ENCODE measurements around the gene MLH3.
"Not testable (repeated sequence)": the region's sequence is repeated elsewhere in the genome, so short reads cannot be mapped to it uniquely, and the experiment has no call there.

MLH3 gene

GRCh38 chr14:75079521-75079920 lies 28.3 kb upstream of the MLH3 start:
- DNase-seq (ENCODE audit: low spot score in 2 of 2): no peak
- no peaks in the 10 kb centered on the region for H3K27me3 Mint-ChIP-seq
- H3K36me3 Mint-ChIP-seq: peaks cover 8% of the 10 kb centered on the region
- no peak overlapping the region for H3K4me3 Mint-ChIP-seq
- ATAC-seq (ENCODE audit: low read depth): no peak
- no peaks in the 10 kb centered on the region for H3K4me1 Mint-ChIP-seq
- no peak overlapping the region for H3K27ac Mint-ChIP-seq
- no peaks in the 10 kb centered on the region for H3K9me3 Mint-ChIP-seq

DNA sequence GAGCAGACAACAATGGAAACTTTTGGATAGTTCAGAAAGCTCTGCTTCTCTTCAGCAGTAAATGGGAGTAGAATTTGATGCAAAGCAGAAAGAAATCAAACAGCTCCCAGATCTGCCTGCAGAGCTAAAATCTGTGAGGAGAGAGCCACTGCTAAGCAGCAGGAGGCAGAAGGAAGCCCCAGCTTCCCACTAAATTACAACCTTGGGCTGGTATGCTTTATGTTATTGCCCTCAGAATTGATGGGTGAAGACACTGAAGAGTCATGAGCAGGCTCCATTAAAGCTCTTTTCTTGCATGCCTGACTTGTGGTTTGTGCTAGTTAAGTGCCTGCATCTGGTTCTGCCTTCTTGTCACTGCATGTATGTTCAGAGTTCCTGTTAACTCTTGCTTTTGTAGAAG lies 26.5 kb upstream of the MLH3 start:
- no peak overlapping the region for H3K27ac Mint-ChIP-seq
- no peaks in the 10 kb centered on the region for H3K9me3 Mint-ChIP-seq
- no peak overlapping the region for H3K4me3 Mint-ChIP-seq
- peaks cover 1% of the 10 kb centered on the region for H3K36me3 Mint-ChIP-seq
- no peak for DNase-seq (ENCODE audit: low spot score in 2 of 2)
- H3K27me3 Mint-ChIP-seq: no peaks in the 10 kb centered on the region
- H3K4me1 Mint-ChIP-seq: no peaks in the 10 kb centered on the region
- ATAC-seq (ENCODE audit: low read depth): no peak

DNA sequence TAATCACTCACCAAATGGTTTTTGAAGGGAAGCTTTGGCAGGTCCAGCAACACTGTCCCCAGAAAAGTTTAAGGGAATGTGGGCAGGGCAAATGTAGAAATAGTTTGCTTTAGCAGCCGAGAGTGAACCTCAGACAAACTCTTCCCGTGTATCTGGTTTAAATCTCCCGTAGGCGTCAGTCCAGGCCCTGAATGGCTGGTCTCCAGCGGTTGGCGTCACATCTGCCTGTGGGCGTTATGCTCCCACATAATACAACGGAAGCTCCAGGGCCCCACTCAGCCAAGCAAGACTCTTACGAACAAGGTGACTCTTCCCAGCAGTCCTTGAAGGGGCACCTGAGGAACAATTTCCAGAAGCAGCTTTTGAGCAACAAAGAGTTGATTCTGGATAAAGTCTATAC lies 19.1 kb upstream of the MLH3 start:
- Mint-ChIP-seq H3K36me3 (no peaks in the 10 kb centered on the region), H3K27ac (no peak overlapping the region), H3K9me3 (no peaks in the 10 kb centered on the region)

DNA sequence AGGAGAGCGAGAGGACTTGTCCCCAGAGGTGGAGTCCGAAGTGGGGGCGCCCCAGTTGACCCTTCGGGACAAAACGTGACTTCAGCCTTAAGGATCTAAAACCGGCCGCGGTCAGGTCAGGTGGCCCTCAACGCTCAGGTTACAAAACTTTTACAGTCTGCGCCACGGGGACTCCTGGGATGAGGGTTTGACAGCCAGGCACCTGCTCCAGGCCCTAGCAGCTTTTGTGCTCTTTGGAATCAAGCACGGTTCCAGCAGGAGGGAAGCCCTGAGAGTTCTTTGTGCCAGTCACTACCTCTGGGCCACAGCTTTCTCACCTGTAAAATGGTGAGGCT lies 18.5 kb upstream of the MLH3 start:
- no peak for DNase-seq (ENCODE audit: low spot score in 2 of 2)
- H3K36me3 Mint-ChIP-seq: no peaks in the 10 kb centered on the region
- no peaks in the 10 kb centered on the region for H3K27me3 Mint-ChIP-seq
- peak overlapping the region; percentile 62 for H3K27ac Mint-ChIP-seq
- H3K4me1 Mint-ChIP-seq: no peaks in the 10 kb centered on the region
- ATAC-seq (ENCODE audit: low read depth): no peak
- no peaks in the 10 kb centered on the region for H3K9me3 Mint-ChIP-seq
- H3K4me3 Mint-ChIP-seq: no peak overlapping the region

More for the DNA sequence above, 19.1 kb upstream of the MLH3 start:
- ATAC-seq (ENCODE audit: low read depth) (no peak), DNase-seq (ENCODE audit: low spot score in 2 of 2) (no peak)
- Mint-ChIP-seq H3K4me3 (peak overlapping the region; percentile 39), H3K27me3 (no peaks in the 10 kb centered on the region), H3K4me1 (no peaks in the 10 kb centered on the region)

DNA sequence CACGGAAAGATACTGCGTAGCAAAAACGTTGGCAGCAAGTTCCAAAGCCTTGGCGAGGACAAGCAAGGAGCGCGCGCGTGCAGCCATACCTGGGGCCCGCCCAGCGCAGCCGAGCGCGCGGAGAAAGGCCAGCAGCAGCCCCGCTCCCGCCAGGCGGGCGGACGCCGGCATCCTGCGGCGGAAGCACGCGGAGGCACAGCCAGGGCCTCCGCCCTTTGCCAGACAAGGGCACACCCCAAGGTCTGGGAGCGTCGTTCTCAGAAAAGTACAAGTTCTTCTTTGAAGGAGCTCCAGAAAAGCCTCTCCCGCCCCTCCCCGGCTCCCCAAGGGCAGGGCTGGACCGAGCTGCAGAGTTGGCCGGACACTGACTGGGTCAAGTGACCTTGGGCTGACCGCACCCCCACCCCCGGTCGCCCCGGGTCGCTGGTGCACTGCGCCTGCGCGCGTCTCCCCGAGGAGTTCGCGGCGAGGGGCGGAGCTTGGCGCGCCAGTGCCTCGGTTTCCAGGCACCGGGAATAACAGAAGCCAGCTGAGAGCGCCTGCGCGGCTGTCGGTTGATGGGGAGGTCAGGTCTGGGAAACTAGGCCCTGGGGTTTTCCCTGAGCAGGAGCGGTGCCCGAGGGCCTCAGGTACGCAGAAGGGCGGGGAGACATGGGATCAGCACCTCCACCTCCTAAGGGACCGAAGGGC lies 18.0 kb upstream of the MLH3 start, which contains the start of gene ZC2HC1C:
TSS of gene ZC2HC1C (plus strand) at position 521 of the 690 bp plus-strand sequence. CDS start 933 bp downstream, outside the sequence.
- Mint-ChIP-seq H3K9me3 (no peaks in the 10 kb centered on the region), H3K27me3 (no peaks in the 10 kb centered on the region), H3K4me1 (no peaks in the 10 kb centered on the region), H3K27ac (peak within 1 kb of the TSS; percentile 62), H3K4me3 (peak within 1 kb of the TSS; percentile 39), H3K36me3 (no peaks in the 10 kb centered on the region)
- ATAC-seq (ENCODE audit: low read depth) (peak; percentile 76), DNase-seq (ENCODE audit: low spot score in 2 of 2) (peak; percentile 29 to 49)

DNA sequence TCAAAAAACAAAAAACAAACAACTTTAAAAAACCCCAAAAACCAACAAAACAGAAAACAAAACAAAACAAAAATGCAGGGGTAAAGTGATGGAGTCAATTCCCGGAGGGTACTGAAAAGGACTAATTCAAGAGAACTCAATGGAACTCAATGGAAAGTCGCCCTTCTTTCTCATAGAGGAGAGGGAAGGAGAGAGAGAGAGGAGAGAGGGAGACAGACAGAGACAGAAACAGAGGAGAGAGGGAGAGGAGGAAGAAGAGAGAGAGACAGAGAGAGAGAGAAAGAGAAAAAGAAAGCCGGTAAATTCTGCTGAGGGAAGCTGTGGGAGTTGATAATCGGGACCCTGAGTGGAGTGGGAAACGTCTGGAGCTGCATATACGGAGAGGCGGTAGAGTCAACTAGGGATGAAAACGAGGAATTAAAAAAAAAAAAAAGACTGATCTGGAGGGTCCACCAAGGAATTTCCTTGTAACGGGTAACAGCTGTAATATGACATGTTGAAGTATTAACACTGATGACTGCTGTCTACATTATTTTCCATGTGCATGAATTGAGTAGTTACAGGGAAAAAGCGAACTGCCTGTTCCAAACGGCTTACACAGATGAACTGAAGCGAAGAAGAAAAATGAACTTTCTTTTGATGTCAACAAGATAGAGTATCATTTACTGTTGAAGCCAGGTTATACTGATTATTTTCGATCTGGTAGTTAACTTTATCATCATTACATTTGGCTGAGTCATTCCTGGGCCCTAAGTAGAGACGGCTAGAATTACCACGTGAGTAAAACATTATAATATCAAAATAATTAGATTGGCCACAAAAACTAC lies 17.2 kb upstream of the MLH3 start:
- DNase-seq (ENCODE audit: low spot score in 2 of 2): no peak
- H3K4me1 Mint-ChIP-seq: peaks cover 2% of the 10 kb centered on the region
- no peaks in the 10 kb centered on the region for H3K9me3 Mint-ChIP-seq
- H3K27me3 Mint-ChIP-seq: no peaks in the 10 kb centered on the region
- ATAC-seq (ENCODE audit: low read depth): no peak
- no peak overlapping the region for H3K27ac Mint-ChIP-seq
- no peaks in the 10 kb centered on the region for H3K36me3 Mint-ChIP-seq
- H3K4me3 Mint-ChIP-seq: no peak overlapping the region

DNA sequence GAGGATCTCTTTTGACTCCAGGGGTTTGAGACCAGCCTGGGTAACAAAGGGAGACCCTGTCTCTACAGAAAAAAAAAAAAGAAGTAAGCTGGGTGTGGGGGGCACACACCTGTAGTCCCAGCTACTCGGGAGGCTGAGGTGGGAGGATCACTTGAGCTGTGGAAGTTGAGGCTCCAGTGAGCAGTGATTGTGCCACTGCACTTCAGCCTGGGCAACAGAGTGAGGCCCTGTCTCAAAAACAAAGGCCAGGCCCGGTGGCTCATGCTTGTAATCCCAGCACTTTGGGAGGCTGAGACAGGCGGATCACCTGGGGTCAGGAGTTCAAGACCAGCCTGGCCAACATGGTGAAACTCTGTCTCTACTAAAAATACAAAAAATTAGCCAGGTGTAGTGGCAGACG lies 16.5 kb upstream of the MLH3 start:
- not testable (repeated sequence) for H3K27ac Mint-ChIP-seq; H3K4me3 Mint-ChIP-seq; DNase-seq (ENCODE audit: low spot score in 2 of 2); H3K27me3 Mint-ChIP-seq; H3K4me1 Mint-ChIP-seq; ATAC-seq (ENCODE audit: low read depth); H3K36me3 Mint-ChIP-seq; H3K9me3 Mint-ChIP-seq

DNA sequence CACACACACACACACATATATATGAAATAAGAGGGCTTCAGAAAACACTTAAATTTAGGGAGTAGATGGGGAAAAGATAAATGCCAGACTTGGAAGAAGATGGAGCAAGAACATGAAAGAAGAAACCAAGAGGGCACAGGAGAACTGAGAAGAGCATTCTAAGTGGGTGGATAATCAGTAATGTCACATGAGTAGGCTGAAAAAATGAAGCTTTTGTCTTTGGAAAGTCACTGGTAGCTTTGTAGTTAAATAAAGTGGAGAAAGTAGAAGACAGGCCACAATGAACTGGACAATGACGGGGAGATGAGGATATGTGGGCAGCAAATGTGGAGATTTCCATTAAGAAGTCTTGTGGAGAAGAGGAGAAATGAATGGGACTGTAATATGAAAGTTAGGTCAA lies 15.9 kb upstream of the MLH3 start:
- Mint-ChIP-seq H3K4me1 (peaks cover 10% of the 10 kb centered on the region), H3K9me3 (no peaks in the 10 kb centered on the region), H3K4me3 (no peak overlapping the region), H3K27ac (no peak overlapping the region), H3K36me3 (no peaks in the 10 kb centered on the region), H3K27me3 (no peaks in the 10 kb centered on the region)
- no peak for DNase-seq (ENCODE audit: low spot score in 2 of 2)
- ATAC-seq (ENCODE audit: low read depth): no peak

GRCh38 chr14:75066691-75067090 lies 15.4 kb upstream of the MLH3 start:
- no peaks in the 10 kb centered on the region for H3K27me3 Mint-ChIP-seq
- no peaks in the 10 kb centered on the region for H3K36me3 Mint-ChIP-seq

DNA sequence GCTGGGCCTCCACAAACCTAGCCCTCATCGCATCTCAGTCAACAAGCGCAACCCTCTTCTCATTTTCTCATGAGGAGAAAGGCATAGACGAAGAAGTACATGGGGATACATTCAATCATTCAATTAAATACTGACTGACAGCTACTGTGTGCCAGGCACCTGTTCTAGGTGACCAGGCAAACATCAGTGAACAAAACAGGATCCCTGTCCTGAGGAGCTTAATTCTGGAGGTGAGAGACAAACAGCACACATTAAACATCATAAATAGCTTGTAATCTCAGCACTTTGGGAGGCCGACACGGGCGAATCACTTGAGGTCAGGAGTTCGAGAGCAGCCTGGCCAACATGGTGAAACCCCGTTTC lies 12.9 kb upstream of the MLH3 start:
- peak overlapping the region; percentile 85 for H3K27ac Mint-ChIP-seq
- DNase-seq (ENCODE audit: low spot score in 2 of 2): peak in 1 of 2 donors; percentile 10
- H3K9me3 Mint-ChIP-seq: no peaks in the 10 kb centered on the region
- peak overlapping the region; percentile 90 for H3K4me3 Mint-ChIP-seq
- H3K4me1 Mint-ChIP-seq: peaks cover 17% of the 10 kb centered on the region
- ATAC-seq (ENCODE audit: low read depth): peak; percentile 12
- H3K36me3 Mint-ChIP-seq: peaks cover 8% of the 10 kb centered on the region
- no peaks in the 10 kb centered on the region for H3K27me3 Mint-ChIP-seq

More at GRCh38 chr14:75066691-75067090, 15.4 kb upstream of the MLH3 start:
- peaks cover 10% of the 10 kb centered on the region for H3K4me1 Mint-ChIP-seq
- H3K27ac Mint-ChIP-seq: no peak overlapping the region
- H3K9me3 Mint-ChIP-seq: no peaks in the 10 kb centered on the region
- H3K4me3 Mint-ChIP-seq: no peak overlapping the region
- DNase-seq (ENCODE audit: low spot score in 2 of 2) (no peak), ATAC-seq (ENCODE audit: low read depth) (no peak)

GRCh38 chr14:75063491-75064204 lies 12.4 kb upstream of the MLH3 start, which contains the start of gene ACYP1:
Gene ACYP1 (minus strand): TSS chr14:75064024. CDS start chr14:75063553, 471 bp downstream.
- Mint-ChIP-seq H3K36me3 (peaks cover 8% of the 10 kb centered on the region), H3K4me1 (peaks cover 17% of the 10 kb centered on the region), H3K27ac (peak within 1 kb of the TSS; percentile 85), H3K9me3 (no peaks in the 10 kb centered on the region), H3K27me3 (no peaks in the 10 kb centered on the region), H3K4me3 (peak within 1 kb of the TSS; percentile 90)
- ATAC-seq (ENCODE audit: low read depth) (peak; percentile 100), DNase-seq (ENCODE audit: low spot score in 2 of 2) (peak; percentile 88 to 89)

GRCh38 chr14:75063013-75063412 lies 11.7 kb upstream of the MLH3 start:
- Mint-ChIP-seq H3K27me3 (no peaks in the 10 kb centered on the region), H3K36me3 (peaks cover 8% of the 10 kb centered on the region), H3K4me3 (peak overlapping the region; percentile 90), H3K27ac (peak overlapping the region; percentile 85), H3K9me3 (no peaks in the 10 kb centered on the region), H3K4me1 (peaks cover 17% of the 10 kb centered on the region)
- ATAC-seq (ENCODE audit: low read depth) (no peak), DNase-seq (ENCODE audit: low spot score in 2 of 2) (no peak)

DNA sequence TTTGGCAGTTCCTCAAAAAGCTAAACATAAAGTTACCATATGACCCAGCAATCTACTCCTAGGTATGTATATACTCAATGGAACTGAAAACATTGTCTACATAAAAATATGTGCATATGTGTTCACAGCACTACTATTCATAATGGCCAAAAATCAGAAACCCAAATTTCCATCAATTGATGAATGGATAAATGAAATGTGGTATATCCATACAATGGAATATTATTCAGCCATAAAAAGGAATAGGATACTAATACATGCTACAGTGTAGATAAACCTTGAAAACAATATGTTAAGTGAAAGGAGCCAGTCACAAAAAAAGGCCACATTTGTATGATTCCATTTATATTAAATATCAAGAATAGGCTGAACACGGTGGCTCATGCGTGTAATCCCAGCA lies 9.2 kb upstream of the MLH3 start:
- DNase-seq (ENCODE audit: low spot score in 2 of 2) (no peak), ATAC-seq (ENCODE audit: low read depth) (no peak)
- Mint-ChIP-seq H3K36me3 (peaks cover 8% of the 10 kb centered on the region), H3K27me3 (no peaks in the 10 kb centered on the region), H3K4me1 (peaks cover 17% of the 10 kb centered on the region), H3K9me3 (no peaks in the 10 kb centered on the region), H3K4me3 (no peak overlapping the region), H3K27ac (no peak overlapping the region)

- Mint-ChIP-seq H3K9me3 (no peaks in the 10 kb centered on the region), H3K4me3 (no peak overlapping the region), H3K27me3 (no peaks in the 10 kb centered on the region), H3K36me3 (peaks cover 8% of the 10 kb centered on the region), H3K27ac (peak overlapping the region; percentile 19), H3K4me1 (peaks cover 17% of the 10 kb centered on the region)
- no peak for DNase-seq (ENCODE audit: low spot score in 2 of 2)
- no peak for ATAC-seq (ENCODE audit: low read depth)
Measured at GRCh38 chr14:75059642-75060041, 8.4 kb upstream of the MLH3 start.
